Ovary (tissue), 9 donors: ENCODE measurements around the gene CEP112. TPM values are rescaled to one million over a fixed set of nuclear protein-coding genes. Genes with fewer than 3 reads are reported as not detected.

ENCODE experiments used
- DNase-seq, 5 donors: peaks; one replicate each; pipeline ENCODE4 v3.0.0-alpha.2; 2019 to 2020
- H3K27ac ChIP-seq, 2 donors: fragments of 200-600 bp; one replicate each; pipeline versions ENCODE4 v1.5.1 to v1.8.0; 2019 to 2022
- H3K27me3 ChIP-seq: fragments of 200-600 bp; one replicate; pipeline ENCODE4 v1.8.0; 2022
- H3K36me3 ChIP-seq: fragments of 200-600 bp; sonication (generic); one replicate; pipeline ENCODE4 v1.5.1; 2019
- H3K4me1 ChIP-seq: one replicate; pipeline ENCODE4 v1.8.1; 2013; ENCODE audit warnings: mild to moderate bottlenecking, moderate library complexity; ENCODE audit not compliant: insufficient read depth
- H3K4me3 ChIP-seq: fragments of 200-600 bp; sonication (generic); one replicate; pipeline ENCODE4 v1.5.1; 2017
- H3K9me3 ChIP-seq, 2 donors: fragments of 200-600 bp in 1 of 2; sonication (generic) in 1 of 2; one replicate each; pipeline versions ENCODE4 v1.5.1 to v1.8.1; 2013 to 2019; ENCODE audit warnings: mild to moderate bottlenecking in 1 of 2, moderate library complexity in 1 of 2
- CTCF ChIP-seq, 3 donors: fragments of 450-650 bp in 2 of 3; fragments of 200-600 bp in 1 of 3; IDR thresholded peaks; one replicate each; pipeline versions ENCODE4 v1.5.1 to v1.8.0; 2016 to 2022; ENCODE audit warnings: antibody characterized with exemption in 3 of 3, mild to moderate bottlenecking in 1 of 3
- EP300 ChIP-seq: sonication (generic); formaldehyde crosslinking; IDR thresholded peaks from one replicate; pipeline ENCODE4 v1.6.1; 2017; ENCODE audit warnings: antibody characterized with exemption
- POLR2A ChIP-seq: fragments of 450-650 bp; IDR thresholded peaks from one replicate; pipeline ENCODE4 v1.6.1; 2017; ENCODE audit warnings: antibody characterized with exemption, mild to moderate bottlenecking, moderate library complexity
- WGBS, 3 donors: extraction: QIAGEN DNeasy Blood & Tissue Kit in 1 of 3; methylation state at CpG; one replicate each; pipeline versions ENCODE4 v1.1.5 to v1.1.7; 2013 to 2017; 5-methylcytosine and 5-hydroxymethylcytosine counted together
- intact Hi-C, 4 donors: fragments of 100-400 bp; cut with DNase I; formaldehyde crosslinking; loops; one replicate each; pipeline versions ENCODE4 v1.11.0 to v1.15.1; 2022 to 2023
- polyA plus RNA-seq, 2 donors: library from polyadenylated mRNA; stranded (reverse); fragments of 200-250 nt in 1 of 2; fragments of 350-450 nt in 1 of 2; fragmentation: Illumina TruSeq in 1 of 2; extraction: RNeasy Lipid Tissue Mini Kit (QIAGEN cat#74804) in 1 of 2; gene quantifications; one replicate each; pipeline ENCODE4 v1.2.3, GENCODE V29; 2013 to 2014
- total RNA-seq, 7 donors: library from RNA; depleted of rRNA in 2 of 7; stranded (reverse); fragments of >200 nt in 2 of 7; fragmentation: NEBNext Ultra II Directional in 3 of 7; extraction: Animal tissue kit (Norgen Biotek cat#: 25700) in 3 of 7; gene quantifications; one replicate each; pipeline versions ENCODE4 v1.1.0 to v1.2.4, GENCODE V29; 2016 to 2023
- donor health status: DM: no; HTN: no; CAD: no; lungs with moderate emphysema.
- donor health status: DM: no; HTN: no; CAD: no.
- donor health status: Bipolar disorder and iron deficiency.
- donor health status: DM: yes; HTN: yes; CAD: no.
- donor health status: DM: no; HTN: no; CAD: no.
- donor health status: DM: yes; HTN: yes; CAD: no.

The CEP112 gene
- total and polyA plus RNA-seq, 9 donors = 9.3 to 25.5 (median 16.9) TPM

GRCh38 chr17:65659512-65659911 lies 532.4 kb downstream of the CEP112 start:
- 88 to 93% (median 89%) methylated on average over 4 of the region's 4 CpGs for WGBS, 3 donors
- Histone ChIP-seq H3K4me1 (peaks cover 2% of the 10 kb centered on the region), H3K27ac (no peak overlapping the region), H3K27me3 (no peaks in the 10 kb centered on the region), H3K36me3 (no peaks in the 10 kb centered on the region), H3K9me3 (no peaks in the 10 kb centered on the region), H3K4me3 (no peak overlapping the region)
- intact Hi-C loops = loop anchor here in 1 of 4 donors (10.0 kb wide), 1 partner anchor 1215 kb away; the partner anchor contains the start of gene MILR1
- no peak for DNase-seq
- TF ChIP-seq POLR2A (no peak), EP300 (no peak), CTCF (IDR thresholded peaks at IDR 0.05) (no peak)

GRCh38 chr17:65657251-65657828 lies 534.6 kb downstream of the CEP112 start:
- intact Hi-C loops = loop anchor here in 1 of 4 donors (10.0 kb wide), 1 partner anchor 1213 kb away; the partner anchor contains the start of gene MILR1
- no peak overlapping the region for H3K27ac ChIP-seq
- peaks cover 2% of the 10 kb centered on the region for H3K4me1 ChIP-seq
- no peak overlapping the region for H3K4me3 ChIP-seq
- no peaks in the 10 kb centered on the region for H3K27me3 ChIP-seq
- DNase-seq = no peak
- H3K9me3 ChIP-seq = no peaks in the 10 kb centered on the region
- TF ChIP-seq POLR2A (no peak), EP300 (no peak), CTCF (IDR thresholded peaks at IDR 0.05) (no peak)
- WGBS, 3 donors = 82 to 92% (median 90%) methylated on average over 2 of the region's 2 CpGs
- no peaks in the 10 kb centered on the region for H3K36me3 ChIP-seq

DNA sequence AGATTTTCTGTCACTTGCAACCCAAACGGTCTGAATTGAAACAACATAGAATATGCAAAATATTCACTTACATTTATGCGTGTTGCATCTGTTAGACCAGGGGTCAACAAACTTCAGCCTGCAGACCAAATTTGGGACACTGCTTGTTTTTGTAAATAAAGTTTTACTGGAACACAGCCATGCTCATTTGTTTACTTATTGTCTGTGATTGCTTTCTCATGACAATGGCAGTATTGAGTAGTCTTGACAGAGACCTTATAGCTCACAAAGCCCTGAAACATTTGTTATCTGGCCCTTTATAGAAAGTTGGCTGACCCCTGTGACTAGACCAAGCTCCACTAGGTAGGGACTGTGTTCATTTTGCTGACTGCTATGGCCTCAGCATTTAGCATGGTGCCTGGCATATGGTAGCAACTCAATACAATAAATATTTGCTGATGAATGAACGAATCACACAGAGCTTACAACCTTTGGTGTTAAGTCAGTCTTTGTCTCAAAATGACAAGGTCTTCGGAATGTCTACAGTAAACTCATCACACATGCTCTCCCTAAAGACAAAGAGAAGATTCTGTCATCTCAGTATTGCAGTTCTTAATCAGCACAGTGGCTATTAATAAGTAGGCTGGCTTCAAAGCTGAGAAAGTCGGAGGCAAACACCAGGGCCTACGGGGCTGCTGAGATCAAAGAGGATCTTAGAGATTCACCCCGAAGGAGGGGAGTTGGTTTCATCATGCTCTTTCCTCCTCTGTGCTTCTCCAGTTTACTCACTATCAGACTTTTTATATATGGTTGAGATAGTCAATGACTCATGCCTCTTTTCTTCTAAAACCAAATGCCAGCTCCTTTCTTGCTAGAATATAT lies 535.3 kb downstream of the CEP112 start:
- intact Hi-C loops = loop anchor here in 1 of 4 donors (10.0 kb wide), 1 partner anchor 1212 kb away; the partner anchor contains the start of gene MILR1
- no peak for TF ChIP-seq EP300
- Histone ChIP-seq H3K27ac (no peak overlapping the region), H3K36me3 (no peaks in the 10 kb centered on the region), H3K4me1 (no peaks in the 10 kb centered on the region), H3K9me3 (no peaks in the 10 kb centered on the region), H3K27me3 (no peaks in the 10 kb centered on the region), H3K4me3 (no peak overlapping the region)
- DNase-seq = no peak
- WGBS, 3 donors = 62 to 73% (median 64%) methylated on average over 7 of the region's 7 CpGs

DNA sequence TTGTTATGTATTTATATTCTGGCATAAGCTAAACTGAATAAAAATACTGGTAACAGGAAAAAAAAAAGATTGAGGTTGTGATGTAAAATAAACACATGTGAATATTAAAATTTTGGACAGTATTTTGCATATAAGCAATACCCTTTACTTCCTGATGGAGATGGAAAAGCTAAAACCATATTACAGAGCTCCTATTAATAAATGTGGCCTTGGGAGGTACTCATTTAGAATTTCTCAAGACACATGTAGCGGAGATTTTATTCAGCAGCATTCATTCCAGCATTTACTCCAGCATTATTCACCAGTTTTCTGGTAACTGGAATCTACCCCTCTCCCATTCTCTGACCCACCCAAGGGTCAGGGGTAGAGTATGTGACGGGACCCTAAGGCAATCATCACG lies 536.2 kb downstream of the CEP112 start:
- TF ChIP-seq CTCF (IDR thresholded peaks at IDR 0.05) (no peak), POLR2A (no peak)
- no peak overlapping the region for H3K4me3 ChIP-seq
- intact Hi-C loops = loop anchor here in 1 of 4 donors (10.0 kb wide), 1 partner anchor 1211 kb away; the partner anchor contains the start of gene MILR1

DNA sequence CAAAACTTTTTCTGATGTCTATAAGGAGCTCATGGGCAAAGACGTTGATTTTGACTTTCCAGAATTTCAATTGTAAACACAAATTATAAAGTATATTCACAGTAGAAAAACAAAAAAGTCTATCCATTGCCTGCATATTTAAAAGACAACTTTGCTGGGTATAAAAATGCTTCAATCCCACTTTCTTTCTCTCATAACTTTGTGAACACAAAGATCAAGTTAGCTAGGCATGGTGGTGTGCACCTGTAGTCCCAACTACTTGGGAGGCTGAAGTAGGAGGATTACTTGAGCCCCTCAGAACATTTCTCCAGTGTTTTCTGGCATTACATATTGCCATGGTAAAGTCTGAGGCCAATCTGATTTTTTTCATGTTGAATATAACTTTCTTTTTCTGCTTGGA lies 547.4 kb downstream of the CEP112 start:
- Histone ChIP-seq H3K27me3 (no peaks in the 10 kb centered on the region), H3K27ac (no peak overlapping the region), H3K9me3 (no peaks in the 10 kb centered on the region), H3K36me3 (no peaks in the 10 kb centered on the region), H3K4me1 (no peaks in the 10 kb centered on the region), H3K4me3 (no peak overlapping the region)
- intact Hi-C loops = no loop called here
- DNase-seq = no peak
- TF ChIP-seq POLR2A = no peak
- TF ChIP-seq EP300 = no peak
- TF ChIP-seq CTCF (IDR thresholded peaks at IDR 0.05) = no peak
- 90 to 99% (median 92%) methylated on average over 1 of the region's 1 CpG for WGBS, 3 donors

More for the DNA sequence above, 536.2 kb downstream of the CEP112 start:
- WGBS, 3 donors = 67 to 100% (median 97%) methylated on average over 3 of the region's 3 CpGs
- no peak for DNase-seq
- no peak overlapping the region for H3K27ac ChIP-seq
- H3K9me3 ChIP-seq = no peaks in the 10 kb centered on the region
- no peaks in the 10 kb centered on the region for H3K4me1 ChIP-seq
- no peaks in the 10 kb centered on the region for H3K36me3 ChIP-seq
- no peaks in the 10 kb centered on the region for H3K27me3 ChIP-seq
